IPS DF 6.9 (cell line): ENCODE measurements around the gene PCDHGA10.
"Not testable (repeated sequence)": the region's sequence is repeated elsewhere in the genome, so short reads cannot be mapped to it uniquely, and the experiment has no call there.

Source experiments
- DNase-seq: peaks from one replicate; pipeline ENCODE4 v3.0.0-alpha.2; 2013; ENCODE audit warnings: low read depth, low spot score
- H3K27ac ChIP-seq: one replicate; pipeline ENCODE4 v1.5.1; 2013; ENCODE audit warnings: low read length, control low read depth
- H3K27me3 ChIP-seq: 2 replicates; pipeline ENCODE4 v1.6.1; 2013; ENCODE audit warnings: mild to moderate bottlenecking, low read length; ENCODE audit not compliant: control insufficient read depth, insufficient read depth
- H3K36me3 ChIP-seq: 2 replicates; pipeline ENCODE4 v1.6.1; 2013; ENCODE audit warnings: low read length; ENCODE audit not compliant: control insufficient read depth, insufficient read depth
- H3K4me1 ChIP-seq: 2 replicates; pipeline ENCODE4 v1.6.1; 2013; ENCODE audit warnings: low read length; ENCODE audit not compliant: control insufficient read depth, insufficient read depth
- H3K4me3 ChIP-seq: 2 replicates; pipeline ENCODE4 v1.5.1; 2013; ENCODE audit warnings: mild to moderate bottlenecking, low read length
- H3K9me3 ChIP-seq: 2 replicates; pipeline ENCODE4 v1.6.1; 2013; ENCODE audit warnings: low read length, inconsistent platforms; ENCODE audit not compliant: control insufficient read depth, insufficient read depth
- WGBS: extraction: QIAGEN DNeasy Blood & Tissue Kit; methylation state at CpG from one replicate; pipeline ENCODE4 v1.1.7; 2013; ENCODE audit warnings: mixed read lengths, missing lambda C conversion rate; ENCODE audit not compliant: insufficient read length, insufficient coverage; 5-methylcytosine and 5-hydroxymethylcytosine counted together

PCDHGA10 gene

DNA sequence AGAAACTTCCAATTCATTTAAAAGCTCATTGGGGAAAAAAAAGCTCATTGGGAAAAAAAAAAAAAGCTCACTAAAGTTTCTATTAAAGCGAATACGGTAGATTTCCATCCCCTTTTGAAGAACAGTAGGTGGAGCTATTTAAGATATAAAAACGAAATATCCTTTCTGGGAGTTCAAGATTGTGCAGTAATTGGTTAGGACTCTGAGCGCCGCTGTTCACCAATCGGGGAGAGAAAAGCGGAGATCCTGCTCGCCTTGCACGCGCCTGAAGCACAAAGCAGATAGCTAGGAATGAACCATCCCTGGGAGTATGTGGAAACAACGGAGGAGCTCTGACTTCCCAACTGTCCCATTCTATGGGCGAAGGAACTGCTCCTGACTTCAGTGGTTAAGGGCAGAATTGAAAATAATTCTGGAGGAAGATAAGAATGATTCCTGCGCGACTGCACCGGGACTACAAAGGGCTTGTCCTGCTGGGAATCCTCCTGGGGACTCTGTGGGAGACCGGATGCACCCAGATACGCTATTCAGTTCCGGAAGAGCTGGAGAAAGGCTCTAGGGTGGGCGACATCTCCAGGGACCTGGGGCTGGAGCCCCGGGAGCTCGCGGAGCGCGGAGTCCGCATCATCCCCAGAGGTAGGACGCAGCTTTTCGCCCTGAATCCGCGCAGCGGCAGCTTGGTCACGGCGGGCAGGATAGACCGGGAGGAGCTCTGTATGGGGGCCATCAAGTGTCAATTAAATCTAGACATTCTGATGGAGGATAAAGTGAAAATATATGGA, 17.7 kb downstream of the PCDHGA10 start, which contains the start of gene PCDHGA12:
Gene PCDHGA12 (plus strand): TSS at position 176 of the 782 bp plus-strand sequence. CDS start 253 bp downstream, at position 429.
- Histone ChIP-seq H3K9me3 (no peaks in the 10 kb centered on the region), H3K27ac (no peak within 1 kb of the TSS), H3K36me3 (0 out of 2 replicates have a peak, but pooled peaks cover 3% of the 10 kb centered on the region), H3K4me1 (no peaks in the 10 kb centered on the region), H3K27me3 (no peaks in the 10 kb centered on the region), H3K4me3 (no peak within 1 kb of the TSS)
- WGBS, result no CpG with 5 or more reads among the region's 33 CpGs
- no peak for DNase-seq

- DNase-seq, result no peak
- no peak overlapping the region for H3K27ac ChIP-seq
- no CpG with 5 or more reads among the region's 37 CpGs for WGBS
- 0 out of 2 replicates have a peak, but pooled peaks cover 3% of the 10 kb centered on the region for H3K36me3 ChIP-seq
- no peaks in the 10 kb centered on the region for H3K4me1 ChIP-seq
- H3K4me3 ChIP-seq, result no peak overlapping the region
- no peaks in the 10 kb centered on the region for H3K9me3 ChIP-seq
- H3K27me3 ChIP-seq, result no peaks in the 10 kb centered on the region
Measured at GRCh38 chr5:141431286-141431685, 18.5 kb downstream of the PCDHGA10 start.

- H3K4me1 ChIP-seq, H3K27ac ChIP-seq, H3K27me3 ChIP-seq, H3K36me3 ChIP-seq, H3K4me3 ChIP-seq, H3K9me3 ChIP-seq, DNase-seq: not testable (repeated sequence)
- no CpG with 5 or more reads among the region's 38 CpGs for WGBS
Measured at GRCh38 chr5:141432308-141432707, 19.5 kb downstream of the PCDHGA10 start.

DNA sequence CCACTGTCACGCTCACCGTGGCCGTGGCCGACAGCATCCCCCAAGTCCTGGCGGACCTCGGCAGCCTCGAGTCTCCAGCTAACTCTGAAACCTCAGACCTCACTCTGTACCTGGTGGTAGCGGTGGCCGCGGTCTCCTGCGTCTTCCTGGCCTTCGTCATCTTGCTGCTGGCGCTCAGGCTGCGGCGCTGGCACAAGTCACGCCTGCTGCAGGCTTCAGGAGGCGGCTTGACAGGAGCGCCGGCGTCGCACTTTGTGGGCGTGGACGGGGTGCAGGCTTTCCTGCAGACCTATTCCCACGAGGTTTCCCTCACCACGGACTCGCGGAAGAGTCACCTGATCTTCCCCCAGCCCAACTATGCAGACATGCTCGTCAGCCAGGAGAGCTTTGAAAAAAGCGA, 19.9 kb downstream of the PCDHGA10 start:
- no CpG with 5 or more reads among the region's 29 CpGs for WGBS

GRCh38 chr5:141434006-141434405, 21.2 kb downstream of the PCDHGA10 start:
- Histone ChIP-seq H3K27me3 (no peaks in the 10 kb centered on the region), H3K27ac (no peak overlapping the region), H3K4me3 (no peak overlapping the region), H3K9me3 (no peaks in the 10 kb centered on the region), H3K36me3 (0 out of 2 replicates have a peak, but pooled peaks cover 3% of the 10 kb centered on the region), H3K4me1 (no peaks in the 10 kb centered on the region)
- no peak for DNase-seq
- WGBS, result no CpG with 5 or more reads among the region's 2 CpGs

More for the DNA sequence above, 19.9 kb downstream of the PCDHGA10 start:
- H3K27ac ChIP-seq, DNase-seq, H3K36me3 ChIP-seq, H3K27me3 ChIP-seq, H3K4me3 ChIP-seq, H3K9me3 ChIP-seq, H3K4me1 ChIP-seq: not testable (repeated sequence)

GRCh38 chr5:141437221-141437620, 24.4 kb downstream of the PCDHGA10 start:
- H3K27ac ChIP-seq, result no peak overlapping the region
- H3K9me3 ChIP-seq, result no peaks in the 10 kb centered on the region
- WGBS, result no CpG with 5 or more reads among the region's 2 CpGs
- no peaks in the 10 kb centered on the region for H3K27me3 ChIP-seq
- no peaks in the 10 kb centered on the region; the same call in 1 of the 2 replicates for H3K36me3 ChIP-seq
- H3K4me1 ChIP-seq, result peaks cover 1% of the 10 kb centered on the region; the same call in 1 of the 2 replicates
- no peak overlapping the region for H3K4me3 ChIP-seq
- DNase-seq, result no peak

GRCh38 chr5:141439411-141440141, 26.8 kb downstream of the PCDHGA10 start:
- H3K9me3 ChIP-seq, result no peaks in the 10 kb centered on the region
- no peak overlapping the region for H3K4me3 ChIP-seq
- no peaks in the 10 kb centered on the region for H3K27me3 ChIP-seq
- H3K4me1 ChIP-seq, result peaks cover 1% of the 10 kb centered on the region; the same call in 1 of the 2 replicates
- no peak overlapping the region for H3K27ac ChIP-seq
- H3K36me3 ChIP-seq, result no peaks in the 10 kb centered on the region; the same call in 1 of the 2 replicates
- WGBS, result no CpG with 5 or more reads among the region's 10 CpGs
- no peak for DNase-seq

DNA sequence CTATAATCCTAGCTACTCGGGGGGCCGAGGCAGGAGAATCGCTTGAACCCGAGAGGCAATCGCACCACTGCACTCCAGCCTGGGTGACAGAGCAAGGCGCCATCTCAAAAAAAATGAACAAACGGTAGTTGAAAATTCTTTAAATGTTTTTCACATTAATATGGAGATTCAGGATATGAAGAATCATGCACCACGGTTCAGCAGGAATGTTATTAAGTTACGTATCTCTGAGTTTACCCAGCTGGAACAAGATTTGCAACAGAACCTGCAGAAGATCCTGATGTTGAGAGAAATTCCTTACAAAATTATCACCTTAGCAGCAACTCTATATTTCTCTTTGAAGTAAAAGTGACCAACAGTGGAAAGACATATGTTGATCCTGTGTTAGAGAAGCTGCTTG, 27.6 kb downstream of the PCDHGA10 start:
- Histone ChIP-seq H3K27ac (no peak overlapping the region), H3K36me3 (no peaks in the 10 kb centered on the region; the same call in 1 of the 2 replicates), H3K4me3 (no peak overlapping the region), H3K9me3 (no peaks in the 10 kb centered on the region), H3K4me1 (peaks cover 1% of the 10 kb centered on the region; the same call in 1 of the 2 replicates), H3K27me3 (no peaks in the 10 kb centered on the region)
- DNase-seq, result no peak
- WGBS, result no CpG with 5 or more reads among the region's 9 CpGs

DNA sequence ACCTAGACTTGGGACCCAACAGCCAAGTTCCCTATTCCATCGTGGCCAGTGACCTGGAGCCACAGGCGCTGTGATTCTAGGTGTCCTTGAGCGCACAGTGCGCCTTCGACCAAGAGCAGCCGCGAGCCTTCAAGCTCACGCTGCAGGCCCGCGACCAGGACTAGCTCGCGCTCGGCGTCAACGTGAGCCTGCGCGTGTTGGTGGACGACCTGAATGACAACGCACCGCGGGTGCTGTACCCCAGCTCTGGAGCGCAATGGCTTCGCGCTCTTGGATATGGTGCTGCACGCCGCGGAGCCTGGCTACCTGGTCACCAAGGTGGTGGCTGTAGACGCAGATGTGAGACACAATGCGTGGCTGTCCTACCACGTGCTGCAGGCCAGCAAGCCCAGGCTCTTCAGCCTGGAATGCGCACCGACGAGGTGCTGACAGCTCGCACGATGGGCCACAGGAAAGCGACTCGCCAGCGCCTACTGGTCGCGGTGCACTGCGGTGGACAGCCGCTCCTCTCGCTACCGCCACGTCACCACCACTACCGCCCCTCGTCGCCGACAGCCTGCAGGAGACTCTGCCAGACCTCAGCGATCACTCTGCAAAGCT, 28.9 kb downstream of the PCDHGA10 start:
- H3K9me3 ChIP-seq, result no peaks in the 10 kb centered on the region
- peaks cover 1% of the 10 kb centered on the region; the same call in 1 of the 2 replicates for H3K4me1 ChIP-seq
- H3K27me3 ChIP-seq, result no peaks in the 10 kb centered on the region
- H3K4me3 ChIP-seq, result no peak overlapping the region
- no peaks in the 10 kb centered on the region; the same call in 1 of the 2 replicates for H3K36me3 ChIP-seq
- no peak for DNase-seq
- no peak overlapping the region for H3K27ac ChIP-seq
- WGBS, result no CpG with 5 or more reads among the region's 50 CpGs

- DNase-seq, result no peak
- no CpG with 5 or more reads among the region's 3 CpGs for WGBS
- Histone ChIP-seq H3K4me3 (no peak overlapping the region), H3K4me1 (no peaks in the 10 kb centered on the region), H3K27ac (no peak overlapping the region), H3K27me3 (no peaks in the 10 kb centered on the region), H3K36me3 (no peaks in the 10 kb centered on the region), H3K9me3 (no peaks in the 10 kb centered on the region)
Measured at GRCh38 chr5:141465351-141465750, 52.6 kb downstream of the PCDHGA10 start.
